SKM-1 treated with dmso at 0.1 percent for 144 hours (cell line): ENCODE measurements around the gene EXOC2.

Experiments
- DNase-seq: peaks from one replicate; lab custom pipeline; 2025; ENCODE audit not compliant: unreplicated experiment; lab: John Stamatoyannopoulos, UW

Gene EXOC2

DNA sequence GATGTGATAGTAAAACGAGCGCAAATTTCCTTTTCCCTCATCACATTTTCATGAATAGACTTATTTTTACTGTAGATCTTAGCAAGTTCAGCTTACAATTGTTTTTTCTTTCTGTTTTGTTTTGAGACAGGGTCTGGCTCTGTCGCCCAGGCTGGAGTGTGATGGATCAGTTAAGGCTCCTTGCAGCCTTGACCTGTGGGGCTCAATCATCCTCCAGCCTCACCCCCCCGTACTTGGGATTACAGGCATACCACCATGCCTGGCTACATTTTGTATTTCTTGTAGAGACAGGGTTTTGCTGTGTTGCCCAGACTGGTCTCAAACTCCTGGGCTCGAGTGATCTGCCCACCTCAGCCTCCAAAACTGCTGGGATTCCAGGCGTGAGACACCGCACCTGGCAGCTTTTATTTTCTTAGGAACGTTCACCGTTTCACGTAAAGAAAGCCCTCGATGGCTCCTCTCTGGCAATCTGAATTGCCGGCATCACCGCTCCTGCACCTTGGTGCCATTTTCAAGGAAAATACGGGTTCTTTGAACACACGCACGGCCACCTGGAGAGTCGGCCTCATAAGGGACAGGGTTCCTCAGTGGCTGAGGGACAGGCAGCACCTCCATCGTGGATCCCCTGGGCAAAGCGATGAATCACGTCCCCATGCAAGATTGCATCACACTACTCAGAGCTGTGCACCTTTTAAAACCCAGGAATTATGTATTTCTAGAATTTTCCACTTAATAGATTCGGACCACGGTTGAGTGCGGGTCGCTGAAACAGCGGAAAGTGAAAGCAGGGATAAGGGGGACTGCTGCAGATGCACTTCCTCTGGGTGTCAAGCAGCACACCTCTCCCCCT lies 222.7 kb downstream of the EXOC2 start:
- DNase-seq = no peak

DNA sequence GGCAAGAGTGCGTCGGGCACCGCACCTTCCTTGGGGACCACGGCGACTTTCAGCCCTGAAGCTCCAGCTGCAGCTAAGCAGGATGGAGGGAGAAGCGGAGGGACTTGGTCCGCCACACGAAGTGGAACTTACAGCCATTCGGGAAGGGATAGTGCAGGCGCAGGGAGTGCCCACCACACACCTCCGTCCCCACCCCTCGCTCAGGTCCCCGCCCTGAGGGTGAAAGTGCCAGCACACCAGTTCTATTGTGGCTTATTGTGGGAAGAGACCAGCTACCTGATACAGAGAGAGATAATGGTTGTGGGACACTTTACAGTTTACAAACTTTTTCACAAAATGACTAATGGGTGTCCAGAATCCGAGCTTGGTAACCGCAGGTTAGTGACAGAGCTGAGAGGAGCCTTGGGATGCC lies 225.3 kb downstream of the EXOC2 start:
- DNase-seq = no peak

DNA sequence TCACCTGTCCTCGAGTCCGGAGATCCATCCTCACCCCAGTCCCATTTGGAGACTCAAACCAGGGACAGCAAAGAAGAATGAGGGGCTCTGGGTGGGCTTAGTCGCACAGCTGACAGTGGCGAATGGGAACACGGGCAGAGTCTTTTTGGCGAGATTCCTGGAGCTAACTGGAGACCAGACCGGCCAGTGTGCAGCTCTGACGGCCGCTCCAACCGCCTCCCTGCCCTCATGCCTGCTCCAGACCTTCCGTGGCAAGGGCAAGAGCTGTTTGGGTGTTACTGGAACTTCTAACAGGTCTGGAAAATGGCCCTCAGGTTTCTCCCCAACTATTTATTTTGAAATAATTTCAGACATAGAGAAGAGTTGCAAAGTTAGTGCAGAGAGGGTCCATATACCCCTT lies 225.8 kb downstream of the EXOC2 start:
- no peak for DNase-seq

DNA sequence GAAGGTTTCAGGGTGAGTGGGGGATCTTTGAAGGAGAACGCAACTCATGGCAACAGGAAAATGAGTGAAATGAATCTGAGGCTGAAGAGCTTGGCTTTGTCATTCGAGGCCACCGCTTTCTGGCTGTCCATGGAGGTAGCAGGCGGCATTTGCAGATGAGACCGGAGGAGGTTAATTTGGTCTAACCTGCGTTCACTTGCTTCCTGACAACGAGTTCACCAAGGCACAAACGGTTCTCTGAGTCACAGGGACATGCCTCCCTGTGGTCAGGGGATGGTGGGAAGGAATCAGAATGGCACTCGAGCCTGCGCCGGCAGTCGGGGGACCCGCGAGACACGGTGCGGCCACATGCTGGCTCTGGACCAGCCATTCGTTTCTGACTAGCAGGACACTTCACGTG lies 226.4 kb downstream of the EXOC2 start:
- no peak for DNase-seq

DNA sequence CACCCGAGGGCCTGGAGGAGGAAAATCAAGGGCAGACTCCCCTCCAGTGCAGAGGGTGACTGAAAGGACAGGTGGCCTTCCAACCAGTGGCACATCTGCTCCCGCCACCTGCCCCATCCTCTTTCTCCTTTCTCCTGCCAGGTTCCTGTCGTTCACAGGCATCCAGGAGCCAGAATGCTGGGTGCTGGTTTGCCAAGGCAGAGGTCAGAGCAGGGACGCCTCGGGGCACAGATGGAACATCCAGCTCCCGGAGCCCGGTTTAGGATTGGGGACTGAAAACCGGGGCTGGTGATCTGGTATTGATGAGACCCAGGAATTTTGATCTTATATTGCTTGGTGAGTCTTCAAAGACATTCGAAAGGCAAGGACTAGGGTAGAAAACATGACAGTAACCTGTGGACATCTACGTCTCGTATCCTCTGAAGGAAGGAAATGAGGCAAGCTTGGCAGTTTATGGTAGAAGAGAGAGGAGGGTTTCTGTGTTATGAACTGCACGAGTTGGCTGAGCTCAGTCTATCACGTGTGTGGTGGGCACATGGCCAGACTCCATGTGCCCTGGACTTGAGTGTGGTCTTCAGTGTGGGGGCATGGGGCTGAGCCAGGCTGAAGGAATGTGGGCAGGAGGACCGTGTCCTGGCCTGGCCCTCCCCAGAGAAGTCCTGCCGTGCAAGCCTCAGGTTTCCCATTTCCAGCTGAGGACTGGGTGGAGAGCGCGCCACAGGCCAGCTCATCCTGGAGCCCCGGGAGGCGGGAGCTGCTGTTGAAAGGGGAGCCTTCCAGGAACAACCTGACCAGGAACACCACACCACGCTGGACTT lies 227.2 kb downstream of the EXOC2 start:
- DNase-seq = no peak

DNA sequence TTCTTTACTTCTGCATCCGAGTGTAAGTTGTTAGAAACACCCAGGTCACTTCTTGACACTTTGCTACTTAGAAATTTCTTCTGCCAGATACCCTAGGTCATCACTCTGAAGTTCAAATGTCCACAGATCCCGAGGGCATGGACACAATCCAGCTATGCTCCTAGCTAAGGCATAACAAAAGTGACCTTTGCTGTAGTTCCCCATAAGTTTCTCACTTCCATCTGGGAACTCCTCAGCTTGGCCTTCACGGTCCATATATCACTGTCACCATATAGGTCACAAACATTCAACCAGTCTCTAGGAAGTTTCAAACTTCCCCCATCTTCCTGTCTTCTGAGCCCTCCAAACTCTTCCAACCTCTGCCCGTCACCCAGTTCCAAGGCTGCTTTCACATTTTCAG lies 236.1 kb downstream of the EXOC2 start:
- no peak for DNase-seq

DNA sequence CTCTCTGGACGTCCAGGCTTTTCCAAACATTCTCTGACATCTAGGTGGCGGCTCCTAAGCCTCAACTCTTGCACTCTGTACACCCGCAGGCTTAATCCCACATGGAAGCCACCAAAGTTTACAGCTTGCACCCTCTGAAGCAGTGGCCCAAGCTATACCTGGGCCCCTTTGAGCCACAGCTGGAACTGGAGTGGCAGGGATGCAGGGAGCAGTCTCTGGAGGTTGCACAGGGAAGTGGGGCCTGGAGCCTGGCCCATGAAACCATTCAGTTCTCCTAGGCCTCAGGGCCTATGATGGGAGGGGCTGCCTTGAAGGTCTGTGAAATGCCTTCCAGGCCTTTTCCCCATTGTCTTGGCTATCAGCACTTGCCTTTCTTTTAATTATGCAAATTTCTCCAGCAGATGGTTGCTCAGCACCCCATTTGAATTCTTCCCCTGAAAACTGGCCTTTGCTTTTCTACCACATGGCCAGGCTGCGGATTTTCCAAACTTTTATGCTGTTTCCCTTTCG lies 236.5 kb downstream of the EXOC2 start:
- DNase-seq = no peak

DNA sequence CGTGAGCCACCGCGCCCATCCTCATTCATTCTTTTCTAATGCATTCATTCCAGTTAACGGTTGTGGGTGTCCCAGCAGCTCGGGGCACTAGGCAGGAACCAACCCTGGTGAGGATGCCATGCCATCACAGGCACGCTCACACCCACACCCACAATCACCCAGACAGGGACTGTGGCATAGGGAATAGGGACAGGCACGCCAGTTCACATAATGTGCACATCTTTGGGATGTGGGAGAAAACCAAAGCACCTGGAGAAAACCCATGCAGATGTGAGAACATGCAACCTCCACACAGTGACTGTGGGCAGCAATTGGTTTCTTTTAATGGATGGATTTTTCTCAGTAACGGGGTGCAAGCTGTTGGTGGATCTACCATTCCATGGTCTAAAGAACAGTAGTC lies 237.1 kb downstream of the EXOC2 start:
- no peak for DNase-seq

DNA sequence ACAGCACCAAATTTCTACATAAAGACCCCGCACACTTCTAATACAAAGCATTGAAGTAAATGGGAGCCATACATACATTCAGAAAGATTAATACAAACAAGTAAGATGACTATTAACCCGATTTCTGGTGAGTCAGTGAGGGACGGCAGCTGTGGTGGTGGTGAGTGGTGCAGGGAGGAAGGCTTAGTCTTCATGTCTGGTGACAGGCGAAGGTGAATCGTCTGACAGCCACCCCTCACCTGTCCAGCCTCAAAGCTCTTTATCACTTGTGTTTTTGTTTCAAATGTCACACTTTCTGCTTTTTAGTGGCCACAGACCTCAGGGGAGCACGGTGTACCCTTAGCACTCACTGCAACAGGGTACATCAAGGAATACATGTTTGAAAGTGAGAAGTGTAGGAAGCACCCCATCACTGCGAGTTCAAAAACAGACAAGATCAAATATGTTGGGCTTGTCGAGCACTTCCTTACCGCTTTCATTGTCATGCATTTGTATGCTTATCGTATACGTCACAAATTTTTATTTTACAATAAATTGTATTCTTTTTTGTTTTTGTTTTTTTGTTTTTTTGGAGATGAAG lies 237.8 kb downstream of the EXOC2 start:
- no peak for DNase-seq

DNA sequence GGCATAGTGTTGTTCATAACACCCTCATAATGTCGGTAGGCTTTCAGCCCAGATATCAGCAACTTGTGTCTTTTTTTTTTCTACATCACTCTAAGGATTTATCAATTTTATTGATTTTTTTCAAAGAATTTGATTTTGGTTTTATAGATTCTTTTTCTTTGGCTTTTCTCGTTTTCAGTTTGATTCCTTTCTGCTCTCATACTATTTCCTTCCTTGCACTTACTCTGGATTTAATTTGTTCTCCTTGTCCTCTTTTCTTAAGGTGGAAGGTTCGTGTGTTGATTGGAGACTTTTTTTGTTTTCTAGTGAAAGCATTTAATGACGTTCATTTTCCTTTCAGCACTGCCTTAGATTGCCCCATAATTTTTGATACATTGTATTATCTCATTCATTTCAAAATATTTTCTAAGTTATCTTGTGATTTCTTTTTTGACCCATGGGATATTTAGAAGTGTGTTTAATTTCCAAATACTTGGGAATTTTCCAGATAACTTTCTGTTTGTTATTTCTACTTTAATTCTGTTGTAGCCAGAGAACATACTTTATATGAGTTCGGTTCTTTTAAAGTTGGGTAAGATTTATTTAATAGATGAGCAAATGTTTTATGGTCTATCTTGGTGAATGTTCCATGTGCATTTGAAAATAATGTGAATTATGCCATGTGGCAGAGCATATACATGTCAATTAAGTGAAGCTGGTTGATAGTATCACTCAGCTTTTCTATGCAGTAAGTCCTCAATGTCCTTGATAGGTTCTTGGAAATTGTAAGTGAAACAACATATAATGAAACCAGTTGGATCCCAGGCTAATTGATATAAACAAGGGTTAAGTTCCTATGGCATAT lies 238.6 kb downstream of the EXOC2 start:
- DNase-seq = no peak

DNA sequence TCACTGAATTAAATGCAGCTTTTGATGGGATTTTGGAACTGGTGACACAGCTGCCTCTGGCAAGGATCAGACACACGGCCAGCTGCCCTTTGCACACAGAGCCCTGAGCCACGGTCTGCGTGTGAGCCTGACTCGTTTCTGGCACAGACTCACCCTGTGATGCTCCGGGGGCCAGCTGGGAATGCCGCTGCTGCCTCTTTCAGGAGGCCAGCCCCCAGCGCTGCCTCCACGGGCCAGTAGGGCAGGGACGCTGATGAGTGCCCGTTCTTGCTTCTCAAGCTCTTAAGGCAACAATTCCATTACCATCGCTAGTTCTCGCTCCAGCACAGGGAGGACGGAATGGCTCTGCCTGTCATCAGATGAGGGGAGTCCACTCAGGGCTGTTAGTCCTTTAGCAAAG lies 239.8 kb downstream of the EXOC2 start:
- no peak for DNase-seq

DNA sequence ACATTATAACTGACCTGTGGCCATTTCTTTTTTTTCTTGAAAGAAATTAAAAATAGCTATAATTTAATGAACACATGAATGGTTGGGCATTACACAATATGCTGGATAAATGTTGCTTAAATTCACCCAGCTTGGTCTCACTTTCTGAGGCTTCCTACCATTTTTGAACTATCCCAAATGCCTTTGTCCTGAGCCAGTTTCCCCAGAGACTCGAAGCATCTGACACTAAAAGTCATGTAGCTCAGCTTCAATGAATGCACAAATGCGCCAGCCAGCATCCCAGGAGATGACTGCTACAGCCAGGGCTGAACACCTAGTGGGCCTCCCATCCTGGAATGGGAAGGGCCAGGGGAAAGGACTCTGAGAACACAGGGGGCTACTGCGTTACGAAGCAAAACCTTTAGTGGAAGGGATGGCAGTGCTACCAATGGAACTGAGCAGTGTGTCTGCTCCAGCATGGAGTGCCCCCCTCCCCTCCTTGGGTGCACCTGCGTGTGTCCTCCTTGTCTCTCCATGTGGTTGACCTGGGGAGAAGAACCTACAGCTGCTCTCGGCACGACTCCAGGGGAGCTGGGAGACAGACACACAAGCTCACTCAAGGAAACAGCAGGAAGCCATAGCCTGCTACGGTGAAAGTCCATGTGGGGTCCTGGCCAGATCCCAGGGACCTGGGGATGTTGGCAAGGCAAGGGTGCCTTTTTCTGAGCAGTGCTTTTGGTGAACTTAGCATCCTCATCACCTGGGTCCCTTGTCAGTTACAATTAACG lies 240.5 kb downstream of the EXOC2 start:
- no peak for DNase-seq

DNA sequence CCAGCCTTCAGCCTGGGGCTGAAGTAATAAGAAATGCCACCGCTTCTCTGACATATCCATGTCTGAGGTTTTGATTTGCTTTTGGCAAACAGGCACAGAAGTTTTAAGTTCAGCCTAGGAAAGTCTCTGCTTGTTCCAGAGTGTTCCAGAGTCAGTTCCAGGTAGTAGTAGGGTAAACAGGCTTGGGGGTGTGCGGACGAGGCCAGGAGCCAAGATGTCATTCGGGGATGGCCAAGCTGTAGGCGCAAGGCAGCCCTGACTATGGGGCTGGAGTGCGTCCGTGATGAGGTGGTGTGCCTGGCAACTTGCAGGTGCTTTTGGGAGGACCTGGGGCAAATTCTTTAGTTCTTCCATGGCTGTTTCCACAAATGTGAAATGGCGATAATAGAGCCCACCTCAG lies 241.1 kb downstream of the EXOC2 start:
- DNase-seq = no peak

DNA sequence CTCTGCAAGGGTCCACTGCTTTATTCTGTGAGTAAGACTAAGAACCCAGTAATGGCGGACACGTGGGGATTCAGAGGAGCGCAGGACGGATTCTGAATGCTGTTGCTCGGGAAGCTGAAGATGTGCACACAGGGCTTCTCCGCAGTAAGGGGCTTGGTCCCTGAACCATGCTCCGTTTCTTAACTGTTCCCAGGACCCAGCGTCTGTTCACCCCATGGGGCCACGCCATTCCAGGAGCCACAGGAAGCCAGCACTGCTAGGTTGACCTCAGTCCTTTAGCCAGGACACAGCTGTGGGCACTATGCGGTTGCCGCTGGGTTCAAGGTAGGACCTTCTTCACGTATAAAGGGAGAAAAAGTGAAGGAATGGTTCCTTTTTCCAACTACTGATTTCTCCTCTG lies 241.6 kb downstream of the EXOC2 start:
- DNase-seq = no peak

DNA sequence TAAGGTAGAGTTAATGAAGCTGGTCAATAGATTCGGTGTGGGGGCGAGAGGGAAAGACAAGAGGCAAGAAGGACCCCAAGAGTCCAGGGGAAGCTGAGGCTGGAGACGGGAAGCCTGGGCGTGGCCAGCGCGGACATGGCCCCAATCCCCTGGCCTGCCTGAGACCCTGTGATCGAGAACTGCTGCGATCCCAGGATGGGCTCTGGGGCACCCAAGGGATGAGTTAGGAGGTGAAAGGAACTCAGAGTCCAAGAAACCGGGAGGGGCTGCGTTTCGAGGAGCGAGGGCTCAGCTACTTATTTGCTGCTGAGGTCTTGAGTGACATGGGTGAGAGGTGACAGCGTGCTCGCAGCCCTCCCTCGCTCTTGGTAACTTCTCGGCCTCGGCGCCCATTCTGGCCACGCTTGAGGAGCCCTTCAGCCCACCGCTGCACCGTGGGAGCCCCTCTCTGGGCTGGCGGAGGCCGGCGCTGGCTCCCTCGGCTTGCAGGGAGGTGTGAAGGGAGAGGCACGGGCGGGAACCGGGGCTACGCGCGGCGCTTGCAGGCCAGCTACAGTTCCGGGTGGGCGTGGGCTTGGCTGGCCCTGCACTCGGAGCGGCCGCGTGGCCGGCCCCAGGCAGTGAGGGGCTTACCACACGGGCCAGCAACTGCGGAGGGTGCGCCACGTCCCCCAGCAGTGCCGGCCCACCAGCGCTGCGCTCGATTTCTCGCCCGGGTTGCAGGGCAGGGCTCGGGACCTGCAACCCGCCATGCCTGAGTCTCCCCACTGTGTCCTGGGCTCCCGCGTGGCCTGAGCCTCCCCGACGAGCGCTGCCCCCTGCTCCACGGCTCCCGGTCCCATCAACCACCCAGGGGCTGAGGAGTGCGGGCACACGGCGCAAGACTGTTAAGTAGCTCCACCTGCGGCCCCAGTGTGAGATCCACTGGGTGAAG lies 243.2 kb downstream of the EXOC2 start:
- no peak for DNase-seq

DNA sequence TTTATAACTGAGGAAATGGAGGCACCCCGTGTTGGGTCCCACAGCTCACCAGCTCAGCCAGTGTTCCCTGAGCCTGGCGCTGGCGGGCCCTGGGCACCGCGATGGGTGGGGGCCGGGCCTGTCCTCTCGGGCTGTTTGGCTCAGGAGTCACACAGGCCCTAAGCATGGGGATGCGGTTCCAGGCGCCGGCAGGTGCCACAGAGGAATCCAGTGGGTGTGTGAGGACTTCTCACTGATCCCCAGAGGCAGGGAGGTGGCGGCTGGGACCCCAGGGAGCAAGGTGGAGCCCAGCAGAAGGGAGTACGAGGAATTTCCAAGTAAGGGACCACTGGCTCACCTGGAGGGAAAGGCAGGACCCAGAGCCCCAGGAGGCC lies 243.9 kb downstream of the EXOC2 start:
- DNase-seq = no peak

DNA sequence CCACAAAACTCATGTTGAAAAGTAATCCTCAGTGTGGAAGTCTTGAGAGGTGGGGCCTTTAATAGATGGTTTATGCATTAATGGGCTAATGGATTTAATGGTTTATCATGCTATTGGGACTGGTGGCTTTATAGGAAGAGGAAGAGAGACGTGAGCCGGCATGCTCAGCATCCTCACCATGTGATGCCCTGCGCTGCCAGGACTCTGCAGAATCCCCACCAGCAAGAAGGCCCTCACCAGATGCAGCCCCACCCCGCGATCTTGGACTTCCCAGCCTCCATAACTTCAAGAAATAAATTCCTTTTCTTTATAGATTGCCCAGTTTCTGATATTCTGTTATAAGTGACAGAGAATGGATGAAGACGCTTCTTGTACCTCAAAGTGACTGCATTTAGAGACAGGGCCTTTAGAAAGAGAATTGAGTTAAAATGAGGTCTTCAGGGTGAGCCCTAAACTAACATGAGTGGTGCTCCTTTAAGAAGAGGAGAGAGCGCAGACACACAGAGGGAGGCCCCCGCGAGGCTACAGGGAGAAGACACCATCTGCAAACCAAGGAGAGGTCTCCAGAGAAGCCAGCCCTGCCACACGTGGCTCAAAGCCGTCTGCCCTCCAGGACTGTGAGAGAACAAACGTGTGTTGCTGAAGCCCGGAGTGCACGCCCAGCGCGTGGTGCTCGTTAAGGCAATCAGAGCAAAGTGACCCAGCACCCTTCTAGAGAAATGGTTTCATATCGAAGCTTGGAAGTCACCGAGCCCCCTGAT lies 244.5 kb downstream of the EXOC2 start:
- no peak for DNase-seq

DNA sequence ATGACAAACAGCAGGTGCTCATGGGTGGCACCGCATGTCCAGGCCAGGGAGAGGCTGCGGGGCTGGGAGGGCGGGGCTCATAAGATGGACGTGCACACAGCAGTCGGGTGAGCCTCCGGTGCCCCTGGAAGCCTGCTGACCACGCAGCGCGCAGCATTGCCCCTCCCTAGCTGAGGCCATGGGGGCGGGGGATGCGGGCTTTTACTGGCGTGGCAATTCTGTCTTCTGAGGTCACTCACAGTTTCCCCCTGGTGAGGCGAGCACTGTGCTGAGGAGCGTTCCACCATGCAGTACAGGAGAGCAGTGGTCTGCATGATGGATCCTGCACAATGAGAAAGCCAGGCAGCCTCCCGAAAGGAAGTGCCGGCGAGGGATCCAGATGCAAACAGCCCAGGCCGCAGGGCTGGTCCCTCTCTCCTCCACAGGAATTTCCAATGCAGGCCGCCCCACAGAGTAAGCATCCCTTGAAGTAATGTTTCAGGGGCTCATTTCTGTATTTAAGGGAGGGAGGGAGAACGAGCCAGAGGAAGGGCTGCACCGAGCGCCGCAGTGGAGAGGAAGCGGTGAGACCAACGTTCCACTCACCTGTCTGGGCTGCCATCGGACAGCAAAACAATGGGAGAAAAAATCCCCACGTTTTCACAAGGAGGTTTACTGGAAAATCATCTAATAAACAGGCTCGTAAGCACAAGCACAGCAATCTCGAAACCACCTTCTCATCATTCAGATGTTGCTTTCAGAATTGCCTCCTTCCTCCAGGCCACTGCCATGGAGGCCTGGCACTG lies 245.4 kb downstream of the EXOC2 start:
- no peak for DNase-seq
